GM18511 (cell line): ENCODE results near the gene SPATC1L.
"Not testable (repeated sequence)": the region's sequence is repeated elsewhere in the genome, so short reads cannot be mapped to it uniquely, and the experiment has no call there.

ENCODE experiments used
- ATAC-seq: cut with Tn5 transposase; IDR thresholded peaks from one replicate; pipeline ENCODE4 v1.9.1; 2021; ENCODE audit warnings: mild to moderate bottlenecking, moderate library complexity; ENCODE audit not compliant: unreplicated experiment

The SPATC1L gene

GRCh38 chr21:46151989-46152926, 32.0 kb downstream of the SPATC1L start:
- no peak for ATAC-seq

- ATAC-seq, result no peak
These were observed 32.8 kb downstream of the SPATC1L start for GRCh38 chr21:46151261-46151988.

GRCh38 chr21:46150491-46151121, 33.7 kb downstream of the SPATC1L start:
- no peak for ATAC-seq

DNA sequence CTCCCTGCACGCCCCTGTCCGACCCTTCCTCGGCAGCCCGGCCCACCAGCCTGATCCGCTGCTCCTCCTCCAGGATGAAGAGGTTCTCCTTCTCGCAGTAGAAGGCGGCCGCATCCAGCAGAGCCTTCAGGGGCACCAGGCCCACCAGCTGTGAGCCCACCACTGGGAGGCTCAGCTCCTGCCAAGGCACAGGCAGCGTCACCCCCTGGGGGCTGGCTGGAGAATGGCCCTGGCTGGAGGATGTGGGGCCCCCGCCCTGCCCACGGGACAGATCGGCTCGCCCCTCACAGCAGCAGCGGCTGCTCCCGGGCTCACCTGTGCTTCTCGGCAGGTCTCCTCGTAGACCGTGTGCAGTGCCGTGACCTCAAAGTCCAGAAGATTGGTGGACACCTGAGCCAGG, 34.2 kb downstream of the SPATC1L start:
- no peak for ATAC-seq

DNA sequence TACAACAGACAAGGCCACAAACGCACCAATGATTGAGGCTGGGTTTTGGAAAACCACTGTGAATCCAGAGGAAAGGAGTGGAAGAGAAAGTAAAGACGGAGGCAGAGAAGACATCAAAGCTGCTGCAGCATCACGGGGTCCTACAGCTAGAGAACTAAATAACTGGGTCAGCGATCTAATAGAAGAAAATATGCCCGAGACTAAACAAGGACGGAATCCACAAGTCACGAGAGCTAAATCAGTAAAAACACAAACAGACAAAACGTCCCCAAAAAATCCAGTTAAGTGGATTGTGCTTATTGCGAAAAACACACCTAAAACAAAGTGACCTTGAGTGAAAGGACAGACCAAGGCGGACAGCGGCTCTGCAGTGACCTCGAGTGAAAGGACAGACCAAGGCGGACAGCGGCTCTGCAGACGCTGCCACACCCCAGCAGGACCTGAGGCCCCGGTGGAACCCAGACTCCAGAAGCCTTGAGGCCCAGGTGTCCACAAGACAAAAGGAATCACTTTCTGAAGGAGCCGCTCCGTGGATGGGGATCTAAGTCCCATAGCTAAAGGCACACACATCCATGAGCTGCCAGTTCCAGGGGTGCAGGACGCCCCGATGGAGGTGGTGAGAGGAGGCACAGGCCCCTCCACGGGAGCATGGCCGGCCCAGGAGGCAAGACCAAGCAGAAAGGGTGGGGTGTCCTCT, 34.9 kb downstream of the SPATC1L start:
- ATAC-seq, result no peak

- ATAC-seq, result no peak
These were observed 36.2 kb downstream of the SPATC1L start for GRCh38 chr21:46148106-46148505.

- ATAC-seq, result not testable (repeated sequence)
These were observed 36.8 kb downstream of the SPATC1L start for GRCh38 chr21:46147429-46147828.

- ATAC-seq, result no peak
These were observed 37.4 kb downstream of the SPATC1L start for GRCh38 chr21:46146856-46147255.

DNA sequence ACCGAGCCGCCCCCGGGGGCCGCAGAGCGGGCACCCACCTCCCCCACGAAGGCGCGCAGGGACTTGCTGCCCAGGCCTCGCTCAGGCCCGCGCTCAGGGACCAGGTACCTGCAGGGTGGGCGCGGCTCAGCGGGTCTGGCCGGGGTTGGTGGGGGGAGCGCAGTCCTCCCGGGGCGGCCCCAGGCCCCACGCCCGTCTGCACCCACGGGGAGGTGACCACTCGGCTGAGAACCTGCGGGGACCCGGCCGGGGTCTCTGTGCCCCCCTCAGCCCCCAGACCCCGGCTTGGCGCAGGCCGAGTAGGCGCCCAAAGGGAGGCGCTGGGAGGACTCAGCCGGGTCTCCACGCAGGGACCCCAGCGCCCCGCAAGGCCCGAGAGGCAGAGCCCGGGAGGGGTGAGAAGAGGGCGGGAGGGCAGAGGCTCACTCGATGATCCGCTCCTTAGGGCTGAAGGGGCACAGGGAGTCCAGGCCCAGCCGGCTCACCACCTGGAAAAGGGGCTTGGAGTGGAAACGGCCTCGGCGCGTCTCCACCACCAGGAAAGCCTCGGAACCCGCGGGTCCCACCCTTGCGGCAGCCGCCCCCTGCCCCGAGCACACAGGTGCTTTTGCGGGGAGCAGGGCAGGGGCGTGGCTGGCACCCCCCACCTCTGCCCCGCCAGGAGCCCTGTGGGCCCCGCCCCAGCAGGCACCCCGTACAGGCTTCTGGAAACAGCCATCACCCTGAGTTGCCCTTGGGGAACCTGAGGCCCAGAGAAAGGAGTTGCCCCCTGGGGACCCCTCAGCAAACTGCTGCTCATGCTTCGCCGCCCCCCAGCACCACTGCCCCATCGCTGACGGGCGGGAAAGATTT, 38.2 kb downstream of the SPATC1L start:
- ATAC-seq, result no peak

DNA sequence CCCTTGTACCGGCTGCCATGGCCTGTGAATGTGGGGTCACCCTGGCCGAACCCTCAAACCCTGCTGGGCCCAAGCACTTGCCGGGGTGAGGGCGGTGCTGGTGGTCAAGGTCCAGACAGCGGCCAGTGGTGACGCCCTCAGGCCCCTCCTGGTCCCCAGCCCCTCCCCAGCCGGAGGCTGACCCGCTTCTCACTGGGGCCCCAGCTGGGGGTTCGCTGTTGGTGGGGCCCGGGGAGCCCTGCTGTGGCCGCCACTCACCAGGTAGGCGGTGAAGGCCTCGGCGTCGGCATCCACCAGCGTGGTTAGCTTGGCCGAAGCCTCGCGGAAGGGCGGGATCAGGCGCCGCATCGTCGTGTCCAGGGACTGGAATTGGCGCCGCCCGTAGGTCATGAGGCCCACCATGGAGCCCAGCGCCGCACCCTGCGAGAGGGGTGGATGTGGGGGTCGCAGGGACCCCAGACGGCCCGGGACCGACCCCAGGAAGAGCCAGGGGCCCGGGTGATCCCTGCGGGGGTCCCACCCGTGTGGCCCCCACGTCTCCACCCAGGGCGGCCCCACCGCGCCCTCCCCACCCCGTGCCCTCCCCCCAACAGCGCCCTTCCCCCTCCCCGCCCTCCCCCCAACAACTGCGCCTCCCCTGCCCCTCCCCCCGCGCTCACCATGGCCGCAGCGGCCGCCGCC, 39.0 kb downstream of the SPATC1L start:
- ATAC-seq, result no peak

DNA sequence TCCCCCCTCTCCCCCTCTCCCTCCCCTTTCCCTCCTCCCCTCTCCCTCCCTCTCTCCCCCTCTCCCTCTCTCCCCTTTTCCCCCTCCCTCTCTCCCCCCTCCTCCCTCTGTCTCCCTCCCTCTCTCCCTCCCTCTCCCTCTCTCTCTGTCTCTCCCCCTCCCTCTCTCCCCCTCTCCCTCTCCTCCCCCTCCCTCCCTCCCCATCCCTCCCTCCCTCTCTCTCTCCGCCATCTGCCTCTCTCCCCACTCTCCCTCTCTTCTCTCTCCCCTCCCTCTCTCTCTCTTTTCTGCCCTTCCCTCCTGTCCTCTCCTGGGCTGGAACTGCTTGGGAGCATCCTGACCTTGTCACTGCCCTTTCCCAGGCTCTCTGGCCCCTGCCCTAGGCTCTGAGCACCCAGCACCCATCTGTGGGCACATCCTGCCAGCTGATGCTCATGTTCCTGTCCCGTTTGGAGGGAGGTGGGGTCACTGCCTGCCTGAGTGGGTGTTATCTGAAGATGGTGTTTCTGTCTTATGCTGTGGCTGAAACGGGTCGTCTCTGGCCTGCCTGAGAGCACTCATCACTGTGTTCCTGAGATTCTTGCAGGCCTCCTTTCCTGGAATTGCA, 39.7 kb downstream of the SPATC1L start:
- no peak for ATAC-seq

DNA sequence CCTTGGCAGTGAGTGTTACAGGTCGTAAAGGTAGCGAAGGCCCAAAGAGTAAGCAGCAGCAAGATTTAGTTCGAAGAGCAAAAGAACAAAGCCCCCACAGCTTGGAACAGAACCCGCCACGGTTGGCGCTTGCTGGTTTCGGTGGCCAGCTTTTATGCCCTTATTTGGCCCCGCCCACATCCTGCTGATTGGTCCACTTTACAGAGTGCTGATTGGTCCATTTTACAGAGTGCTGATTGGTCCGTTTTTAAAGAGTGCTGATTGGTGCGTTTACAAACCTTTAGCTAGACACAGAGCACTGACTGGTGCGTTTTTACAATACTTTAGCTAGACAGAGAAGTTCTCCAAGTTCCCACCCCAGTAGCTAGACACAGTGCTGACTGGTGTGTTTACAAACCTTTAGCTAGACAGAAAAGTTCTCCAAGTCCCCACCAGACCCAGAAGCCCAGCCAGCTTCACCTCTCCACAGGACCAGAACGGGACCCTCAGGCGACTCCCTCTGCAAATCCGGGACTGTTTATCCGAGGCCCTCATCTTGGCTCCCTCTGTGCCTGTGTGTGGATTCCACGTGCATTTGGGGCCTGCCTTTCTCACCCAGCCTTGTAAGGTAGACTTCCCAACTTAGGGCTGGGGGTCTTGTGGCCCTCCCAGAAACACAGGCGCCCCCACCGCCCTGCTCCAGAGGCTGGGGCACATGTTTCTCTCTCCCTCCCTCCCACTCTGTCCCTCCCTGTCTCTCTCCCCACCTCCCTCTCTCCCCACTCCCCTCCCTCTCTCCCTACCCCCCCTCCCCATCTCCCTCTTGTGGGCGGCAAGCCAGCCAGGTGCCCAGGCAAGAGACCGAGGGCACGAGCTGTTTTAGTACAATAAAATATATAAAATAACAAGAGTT, 41.4 kb downstream of the SPATC1L start:
- no peak for ATAC-seq

DNA sequence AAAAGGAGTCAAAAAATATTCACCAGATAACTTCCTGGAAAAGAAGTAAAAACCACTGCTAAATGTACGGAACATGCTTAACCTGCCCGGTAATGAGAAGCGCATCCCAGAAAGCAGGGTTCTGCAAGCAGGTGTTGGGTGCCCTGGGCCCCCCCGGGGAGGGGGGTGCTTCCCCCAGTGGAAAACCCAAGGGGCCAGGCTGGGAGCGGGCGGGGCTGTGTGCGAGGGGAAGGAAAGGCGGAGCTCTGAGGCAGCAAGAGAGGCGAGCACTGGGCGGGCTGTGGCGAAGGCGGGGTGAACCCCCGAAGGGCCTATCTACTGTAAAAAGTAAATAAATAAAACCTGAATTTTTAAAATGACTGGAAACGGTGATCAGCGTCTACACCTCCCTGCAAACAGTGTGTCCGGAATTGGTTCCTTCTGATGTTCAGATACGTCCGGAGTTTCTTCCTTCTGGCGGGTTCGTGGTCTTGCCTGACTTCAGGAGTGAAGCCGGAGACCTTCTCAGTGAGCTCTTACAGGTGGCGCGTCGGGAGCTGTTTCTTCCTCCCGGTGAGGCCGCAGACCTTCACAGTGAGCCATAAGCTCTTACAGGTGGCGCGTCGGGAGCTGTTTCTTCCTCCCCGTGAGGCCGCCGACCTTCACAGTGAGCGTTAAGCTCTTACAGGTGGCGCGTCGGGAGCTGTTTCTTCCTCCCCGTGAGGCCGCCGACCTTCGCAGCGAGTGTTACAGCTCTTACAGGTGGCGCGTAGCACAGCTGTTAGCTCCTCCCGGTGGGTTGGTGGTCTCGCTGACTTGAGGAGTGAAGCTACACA, 42.3 kb downstream of the SPATC1L start:
- no peak for ATAC-seq

- not testable (repeated sequence) for ATAC-seq
These were observed 43.8 kb downstream of the SPATC1L start for GRCh38 chr21:46140352-46141003.

DNA sequence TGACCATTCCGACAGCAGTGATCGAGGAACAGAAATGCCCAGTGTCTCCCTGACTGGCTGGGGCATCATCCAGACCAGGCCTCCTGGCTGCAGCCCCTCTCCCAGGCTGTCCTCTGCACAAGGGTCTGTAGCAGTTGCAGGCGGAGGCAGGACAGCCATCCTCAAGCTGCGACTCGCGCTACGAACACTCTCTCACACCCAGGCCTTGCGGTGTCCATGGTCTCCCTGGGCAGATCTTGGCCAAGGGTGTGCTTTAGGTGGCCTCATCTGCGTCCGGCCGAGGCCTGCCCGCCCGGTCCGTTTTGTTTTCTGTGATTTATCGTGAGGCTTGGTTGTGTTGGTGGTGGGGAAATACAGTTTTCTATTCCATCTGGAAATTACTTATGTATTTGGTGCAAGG, 44.6 kb downstream of the SPATC1L start:
- no peak for ATAC-seq

DNA sequence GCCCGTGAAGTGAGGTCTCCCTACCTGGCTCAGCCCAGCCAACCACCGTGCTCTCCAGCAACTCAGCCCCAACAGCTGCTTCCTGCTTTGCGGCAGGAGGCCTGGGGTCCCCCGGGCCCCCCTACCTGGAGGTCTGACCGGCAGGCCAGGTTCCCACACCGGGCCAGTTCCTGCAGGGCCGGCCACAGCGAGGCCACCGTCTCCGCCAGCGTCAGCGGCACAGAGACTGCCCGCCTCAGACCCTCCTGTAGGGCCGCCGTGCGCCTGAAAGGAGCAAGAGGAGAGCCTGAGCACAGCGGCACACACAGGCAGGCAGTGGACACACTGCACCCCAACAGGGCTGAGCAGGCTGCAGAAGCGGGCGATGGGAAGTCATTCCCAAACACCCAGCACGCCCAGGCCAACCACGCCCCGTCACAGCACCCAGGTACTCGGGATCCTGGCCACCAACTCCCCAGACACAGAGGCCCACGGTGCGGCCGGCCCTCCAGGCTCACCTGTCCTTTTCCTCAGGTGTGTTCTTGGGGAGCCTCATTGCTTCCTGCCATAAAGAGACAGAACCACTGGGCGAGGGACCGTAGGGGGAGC, 45.8 kb downstream of the SPATC1L start:
- ATAC-seq, result no peak
